ENCODE data around the gene FBP2.
"Not testable (repeated sequence)": the region's sequence is repeated elsewhere in the genome, so short reads cannot be mapped to it uniquely, and the experiment has no call there.

GRCh38 chr9:94564279-94564678, 29.3 kb downstream of the FBP2 start:
- TF ChIP-seq CTCF (IDR thresholded peaks at IDR 0.05; ENCODE audit: low read depth, low read length, poor library complexity, severe bottlenecking); EZH2phosphoT487 (IDR thresholded peaks at IDR 0.05; ENCODE audit: borderline replicate concordance, low read length): not testable (repeated sequence)

Measured in DOHH2 (cell line).